Astrocyte (in vitro differentiated cells and primary cell): Measurements from ENCODE around the gene KCNE1.

Source experiments
- EZH2 ChIP-seq: IDR thresholded peaks from 2 replicates; pipeline ENCODE4 v1.6.1; 2012; ENCODE audit warnings: mild to moderate bottlenecking, low read length, inconsistent platforms; ENCODE audit not compliant: insufficient read depth
- TF ChIP-seq, protein P1 (sequence below): IDR thresholded peaks from 2 replicates; pipeline ENCODE4 v1.5.1; 2011; ENCODE audit warnings: low read depth, mild to moderate bottlenecking, inconsistent platforms, low read length, moderate library complexity; ENCODE audit not compliant: insufficient read depth

DNA sequence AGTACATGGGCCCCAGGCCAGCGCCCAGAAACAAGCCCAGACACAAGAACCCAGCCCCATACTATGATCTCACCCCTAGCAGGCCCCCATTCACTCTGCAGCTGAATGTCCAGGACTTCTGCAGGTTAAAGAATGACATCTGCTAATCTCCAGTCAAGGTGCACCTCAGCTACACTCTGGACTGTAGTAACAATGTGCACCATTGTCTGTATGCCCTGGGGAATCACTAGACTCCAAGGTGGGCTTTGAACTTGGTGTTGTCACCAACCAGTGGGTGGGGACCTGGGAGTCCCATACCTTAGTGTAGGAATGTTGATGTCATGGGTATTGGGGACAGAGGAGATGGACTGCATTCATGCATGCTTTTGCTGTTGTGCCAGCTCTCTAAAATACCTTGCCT, 10.3 kb downstream of the KCNE1 start:
- TF ChIP-seq, protein P1, sequence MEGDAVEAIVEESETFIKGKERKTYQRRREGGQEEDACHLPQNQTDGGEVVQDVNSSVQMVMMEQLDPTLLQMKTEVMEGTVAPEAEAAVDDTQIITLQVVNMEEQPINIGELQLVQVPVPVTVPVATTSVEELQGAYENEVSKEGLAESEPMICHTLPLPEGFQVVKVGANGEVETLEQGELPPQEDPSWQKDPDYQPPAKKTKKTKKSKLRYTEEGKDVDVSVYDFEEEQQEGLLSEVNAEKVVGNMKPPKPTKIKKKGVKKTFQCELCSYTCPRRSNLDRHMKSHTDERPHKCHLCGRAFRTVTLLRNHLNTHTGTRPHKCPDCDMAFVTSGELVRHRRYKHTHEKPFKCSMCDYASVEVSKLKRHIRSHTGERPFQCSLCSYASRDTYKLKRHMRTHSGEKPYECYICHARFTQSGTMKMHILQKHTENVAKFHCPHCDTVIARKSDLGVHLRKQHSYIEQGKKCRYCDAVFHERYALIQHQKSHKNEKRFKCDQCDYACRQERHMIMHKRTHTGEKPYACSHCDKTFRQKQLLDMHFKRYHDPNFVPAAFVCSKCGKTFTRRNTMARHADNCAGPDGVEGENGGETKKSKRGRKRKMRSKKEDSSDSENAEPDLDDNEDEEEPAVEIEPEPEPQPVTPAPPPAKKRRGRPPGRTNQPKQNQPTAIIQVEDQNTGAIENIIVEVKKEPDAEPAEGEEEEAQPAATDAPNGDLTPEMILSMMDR, result no peak
- no peak for TF ChIP-seq EZH2
